Activated T-cell treated with anti-CD3 and anti-CD28 coated beads, Interleukin-2, amount 50 U/mL, for 4 hours (primary cell): Measurements from ENCODE around the gene FKBP8. TPM values are rescaled to one million over a fixed set of nuclear protein-coding genes. Genes with fewer than 3 reads are reported as not detected.

Experiments used
- ATAC-seq, 2 donors: fragments of 200-7000 bp; cut with Tn5 transposase; one replicate each; pipeline ENCODE4 v1.10.0; 2021
- DNase-seq: peaks from one replicate; pipeline ENCODE4 v3.0.0-alpha.2; 2020
- H3K27me3 Mint-ChIP-seq: one replicate; pipeline ENCODE4 v1.8.0; 2021; ENCODE audit warnings: low read depth, mixed read lengths
- H3K36me3 Mint-ChIP-seq: one replicate; pipeline ENCODE4 v1.8.0; 2022; ENCODE audit warnings: mixed read lengths; ENCODE audit not compliant: insufficient read depth
- H3K4me1 Mint-ChIP-seq: one replicate; pipeline ENCODE4 v1.8.0; 2021; ENCODE audit warnings: low read depth, mixed read lengths
- H3K4me3 Mint-ChIP-seq: one replicate; pipeline ENCODE4 v1.8.0; 2021; ENCODE audit warnings: mild to moderate bottlenecking, moderate library complexity, mixed read lengths
- H3K9me3 Mint-ChIP-seq: one replicate; pipeline ENCODE4 v1.8.0; 2021; ENCODE audit warnings: mixed read lengths
- total RNA-seq, 3 donors: library from RNA; stranded (reverse); gene quantifications; one replicate each; pipeline ENCODE4 v1.2.1, GENCODE V29; 2021

FKBP8 gene
- total RNA-seq, 3 donors from 2014 or later = 155 to 163 (median 155) TPM

GRCh38 chr19:18506101-18506930 is 37.1 kb downstream of the FKBP8 start:
- H3K36me3 Mint-ChIP-seq = no peaks in the 10 kb centered on the region
- no peaks in the 10 kb centered on the region for H3K9me3 Mint-ChIP-seq
- no peaks in the 10 kb centered on the region for H3K27me3 Mint-ChIP-seq
- peaks cover 87% of the 10 kb centered on the region for H3K4me1 Mint-ChIP-seq
- ATAC-seq = peak; percentile 13 to 20
- DNase-seq = no peak
- H3K4me3 Mint-ChIP-seq = peak overlapping the region; percentile 37

GRCh38 chr19:18504886-18505610 is 38.3 kb downstream of the FKBP8 start:
- Mint-ChIP-seq H3K36me3 (no peaks in the 10 kb centered on the region), H3K27me3 (no peaks in the 10 kb centered on the region), H3K4me1 (peaks cover 92% of the 10 kb centered on the region), H3K9me3 (no peaks in the 10 kb centered on the region), H3K4me3 (no peak overlapping the region)
- no peak for DNase-seq
- peak; percentile 10 to 49 for ATAC-seq

GRCh38 chr19:18503971-18504885 is 39.1 kb downstream of the FKBP8 start:
- H3K4me1 Mint-ChIP-seq = peaks cover 94% of the 10 kb centered on the region
- H3K9me3 Mint-ChIP-seq = no peaks in the 10 kb centered on the region
- ATAC-seq (no peak), DNase-seq (no peak)
- no peak overlapping the region for H3K4me3 Mint-ChIP-seq
- no peaks in the 10 kb centered on the region for H3K36me3 Mint-ChIP-seq
- no peaks in the 10 kb centered on the region for H3K27me3 Mint-ChIP-seq

GRCh38 chr19:18503337-18503970 is 39.9 kb downstream of the FKBP8 start:
- peak overlapping the region; percentile 2 for H3K4me3 Mint-ChIP-seq
- peaks cover 93% of the 10 kb centered on the region for H3K4me1 Mint-ChIP-seq
- no peaks in the 10 kb centered on the region for H3K9me3 Mint-ChIP-seq
- DNase-seq = no peak
- H3K27me3 Mint-ChIP-seq = no peaks in the 10 kb centered on the region
- H3K36me3 Mint-ChIP-seq = no peaks in the 10 kb centered on the region
- no peak for ATAC-seq

- H3K36me3 Mint-ChIP-seq = no peaks in the 10 kb centered on the region
- ATAC-seq = no peak
- H3K27me3 Mint-ChIP-seq = no peaks in the 10 kb centered on the region
- H3K4me3 Mint-ChIP-seq = peak overlapping the region; percentile 2
- no peaks in the 10 kb centered on the region for H3K9me3 Mint-ChIP-seq
- no peak for DNase-seq
- peaks cover 94% of the 10 kb centered on the region for H3K4me1 Mint-ChIP-seq
Observed at GRCh38 chr19:18502638-18503294, 40.6 kb downstream of the FKBP8 start.

- Mint-ChIP-seq H3K27me3 (no peaks in the 10 kb centered on the region), H3K9me3 (no peaks in the 10 kb centered on the region), H3K4me1 (peaks cover 93% of the 10 kb centered on the region), H3K36me3 (no peaks in the 10 kb centered on the region), H3K4me3 (no peak overlapping the region)
- DNase-seq (no peak), ATAC-seq (no peak)
Observed at GRCh38 chr19:18502246-18502637, 41.1 kb downstream of the FKBP8 start.

GRCh38 chr19:18501832-18502231 is 41.5 kb downstream of the FKBP8 start:
- H3K36me3 Mint-ChIP-seq = no peaks in the 10 kb centered on the region
- H3K4me3 Mint-ChIP-seq = no peak overlapping the region
- no peaks in the 10 kb centered on the region for H3K27me3 Mint-ChIP-seq
- DNase-seq (no peak), ATAC-seq (no peak)
- no peaks in the 10 kb centered on the region for H3K9me3 Mint-ChIP-seq
- peaks cover 93% of the 10 kb centered on the region for H3K4me1 Mint-ChIP-seq

- no peaks in the 10 kb centered on the region for H3K36me3 Mint-ChIP-seq
- no peak for DNase-seq
- H3K4me3 Mint-ChIP-seq = no peak overlapping the region
- H3K4me1 Mint-ChIP-seq = peaks cover 93% of the 10 kb centered on the region
- H3K27me3 Mint-ChIP-seq = no peaks in the 10 kb centered on the region
- ATAC-seq = no peak
- H3K9me3 Mint-ChIP-seq = no peaks in the 10 kb centered on the region
Observed at GRCh38 chr19:18501351-18501750, 42.0 kb downstream of the FKBP8 start.

GRCh38 chr19:18500799-18501198 is 42.6 kb downstream of the FKBP8 start:
- ATAC-seq (no peak), DNase-seq (no peak)
- H3K9me3 Mint-ChIP-seq = no peaks in the 10 kb centered on the region

GRCh38 chr19:18500376-18500775 is 43.0 kb downstream of the FKBP8 start:
- Mint-ChIP-seq H3K9me3 (no peaks in the 10 kb centered on the region), H3K36me3 (no peaks in the 10 kb centered on the region), H3K27me3 (no peaks in the 10 kb centered on the region), H3K4me1 (peaks cover 92% of the 10 kb centered on the region), H3K4me3 (no peak overlapping the region)
- DNase-seq (no peak), ATAC-seq (no peak)

More at GRCh38 chr19:18500799-18501198, 42.6 kb downstream of the FKBP8 start:
- H3K36me3 Mint-ChIP-seq = no peaks in the 10 kb centered on the region
- H3K4me1 Mint-ChIP-seq = peaks cover 93% of the 10 kb centered on the region
- H3K27me3 Mint-ChIP-seq = no peaks in the 10 kb centered on the region
- no peak overlapping the region for H3K4me3 Mint-ChIP-seq

- ATAC-seq = no peak
- no peak for DNase-seq
- Mint-ChIP-seq H3K4me1 (peaks cover 92% of the 10 kb centered on the region), H3K27me3 (no peaks in the 10 kb centered on the region), H3K4me3 (no peak overlapping the region), H3K9me3 (no peaks in the 10 kb centered on the region), H3K36me3 (no peaks in the 10 kb centered on the region)
Observed at GRCh38 chr19:18499055-18499775, 44.2 kb downstream of the FKBP8 start.

GRCh38 chr19:18496980-18497256 is 46.5 kb downstream of the FKBP8 start:
- no peaks in the 10 kb centered on the region for H3K9me3 Mint-ChIP-seq
- ATAC-seq (no peak), DNase-seq (no peak)
- peak overlapping the region; percentile 24 for H3K4me3 Mint-ChIP-seq
- no peaks in the 10 kb centered on the region for H3K27me3 Mint-ChIP-seq
- no peaks in the 10 kb centered on the region for H3K36me3 Mint-ChIP-seq
- peaks cover 87% of the 10 kb centered on the region for H3K4me1 Mint-ChIP-seq
